PC-9 (cell line): ENCODE data around the gene HHEX. TPM values are rescaled to one million over a fixed set of nuclear protein-coding genes. Genes with fewer than 3 reads are reported as not detected.

Source experiments
- BruUV-seq: library from RNA; stranded (reverse); fragments of 400-500 nt; replicated peaks from 2 replicates; lab custom pipeline; 2021; lab: Mats Ljungman, UMichigan
- CTCF ChIA-PET: fragments of 300-600 bp; sonication (Branson Sonifier 250); formaldehyde crosslinking; loops from one replicate; lab custom pipeline; 2022; ENCODE audit warnings: antibody characterized with exemption; lab: Charles Lee
- POLR2A ChIA-PET: fragments of 300-600 bp; sonication (Branson Sonifier 250); formaldehyde crosslinking; loops from one replicate; lab custom pipeline; 2022; ENCODE audit warnings: antibody characterized with exemption; ENCODE audit not compliant: unreplicated experiment; lab: Charles Lee
- DNase-seq, 2 experiments: peaks; one replicate each; pipeline versions ENCODE4 v3.0.0 to v3.0.0-alpha.2; 2015 to 2022; ENCODE audit warnings: mixed read lengths in 1 of 2
- H2AFZ ChIP-seq: fragments of 200-600 bp; sonication (generic); 2 replicates; pipeline ENCODE4 v1.8.1; 2017; ENCODE audit warnings: antibody characterized with exemption
- H3F3A ChIP-seq: fragments of 200-600 bp; sonication (generic); 2 replicates; pipeline ENCODE4 v1.8.1; 2017; ENCODE audit warnings: antibody characterized with exemption, mild to moderate bottlenecking, low read depth; ENCODE audit not compliant: insufficient read depth
- H3K27ac ChIP-seq: fragments of 200-600 bp; sonication (generic); 2 replicates; pipeline ENCODE4 v1.6.1; 2016; ENCODE audit warnings: mixed run types
- H3K27me3 ChIP-seq: fragments of 200-600 bp; sonication (generic); 2 replicates; pipeline ENCODE4 v1.6.1; 2016; ENCODE audit warnings: low read depth, mixed run types; ENCODE audit not compliant: insufficient read depth
- H3K36me3 ChIP-seq: fragments of 200-600 bp; sonication (generic); 2 replicates; pipeline ENCODE4 v1.6.1; 2016; ENCODE audit warnings: low read depth, mixed run types
- H3K4me1 ChIP-seq: fragments of 200-600 bp; sonication (generic); replicated peaks from 2 replicates; pipeline ENCODE4 v1.6.1; 2016; ENCODE audit warnings: mixed run types; ENCODE audit not compliant: insufficient read depth
- H3K4me2 ChIP-seq: fragments of 200-600 bp; sonication (generic); 2 replicates; pipeline ENCODE4 v1.6.1; 2017; ENCODE audit warnings: mixed run types
- H3K4me3 ChIP-seq: fragments of 200-600 bp; sonication (generic); 2 replicates; pipeline ENCODE4 v1.6.1; 2016; ENCODE audit warnings: mixed run types
- H3K79me2 ChIP-seq: fragments of 200-600 bp; sonication (generic); 2 replicates; pipeline ENCODE4 v1.6.1; 2017; ENCODE audit warnings: low read depth, mixed run types
- H3K9me2 ChIP-seq: fragments of 200-600 bp; sonication (generic); 2 replicates; pipeline ENCODE4 v1.8.1; 2017; ENCODE audit warnings: mild to moderate bottlenecking; ENCODE audit not compliant: insufficient read depth
- H3K9me3 ChIP-seq: fragments of 200-600 bp; sonication (generic); 2 replicates; pipeline ENCODE4 v1.8.1; 2016; ENCODE audit warnings: low read depth; ENCODE audit not compliant: insufficient read depth
- H4K20me1 ChIP-seq: fragments of 200-600 bp; sonication (generic); 2 replicates; pipeline ENCODE4 v1.8.1; 2017; ENCODE audit not compliant: insufficient read depth
- CTCF ChIP-seq: fragments of 200-600 bp; sonication (generic); conservative IDR thresholded peaks from 2 replicates; pipeline ENCODE4 v1.6.1; 2017; ENCODE audit warnings: mixed run types, antibody characterized with exemption, mild to moderate bottlenecking, moderate library complexity
- EZH2 ChIP-seq: fragments of 200-600 bp; sonication (generic); IDR thresholded peaks from 2 replicates; pipeline ENCODE4 v1.8.0; 2017; ENCODE audit warnings: antibody characterized with exemption, low read depth
- intact Hi-C: fragments of 100-400 bp; cut with micrococcal nuclease; formaldehyde crosslinking; loops from one replicate; pipeline ENCODE4 v1.10.0; 2022; ENCODE audit not compliant: unreplicated experiment
- total RNA-seq: library from RNA; stranded (reverse); gene quantifications from 2 replicates; pipeline ENCODE4 v1.2.3, GENCODE V29; 2021

Gene HHEX
- total RNA-seq, 1 experiment from 2014 or later = 7.8 TPM

GRCh38 chr10:92729886-92730285 lies 40.1 kb downstream of the HHEX start:
- Histone ChIP-seq H3K27ac (no peak overlapping the region), H3K4me3 (no peak overlapping the region), H4K20me1 (no peaks in the 10 kb centered on the region), H3K79me2 (no peaks in the 10 kb centered on the region), H2AFZ (no peak overlapping the region), H3K9me2 (no peaks in the 10 kb centered on the region), H3K4me2 (no peak overlapping the region), H3K36me3 (no peaks in the 10 kb centered on the region), H3K27me3 (no peaks in the 10 kb centered on the region), H3K9me3 (no peaks in the 10 kb centered on the region), H3K4me1 (no peaks in the 10 kb centered on the region), H3F3A (no peaks in the 10 kb centered on the region)
- no peak for DNase-seq
- TF ChIP-seq CTCF (no peak), EZH2 (no peak)
- no TSS peak for BruUV-seq
- POLR2A ChIA-PET = no interaction called here
- CTCF ChIA-PET = no interaction called here
- intact Hi-C loops = no loop called here

- POLR2A ChIA-PET = no interaction called here
- no peaks in the 10 kb centered on the region for H3K27me3 ChIP-seq
- H3K27ac ChIP-seq = no peak overlapping the region
- no peak for TF ChIP-seq CTCF
- no peak for TF ChIP-seq EZH2
- no peaks in the 10 kb centered on the region for H3K9me2 ChIP-seq
- no peaks in the 10 kb centered on the region for H3K36me3 ChIP-seq
- no peaks in the 10 kb centered on the region for H3K9me3 ChIP-seq
- H3K4me3 ChIP-seq = no peak overlapping the region
- no peaks in the 10 kb centered on the region for H3K4me1 ChIP-seq
- intact Hi-C loops = no loop called here
- H3K79me2 ChIP-seq = no peaks in the 10 kb centered on the region
- no peaks in the 10 kb centered on the region for H4K20me1 ChIP-seq
- no peak overlapping the region for H3K4me2 ChIP-seq
- H2AFZ ChIP-seq = no peak overlapping the region
- DNase-seq = no peak
- no peaks in the 10 kb centered on the region for H3F3A ChIP-seq
- CTCF ChIA-PET = no interaction called here
- BruUV-seq = no TSS peak
Observed at GRCh38 chr10:92732958-92733357, 43.2 kb downstream of the HHEX start.

DNA sequence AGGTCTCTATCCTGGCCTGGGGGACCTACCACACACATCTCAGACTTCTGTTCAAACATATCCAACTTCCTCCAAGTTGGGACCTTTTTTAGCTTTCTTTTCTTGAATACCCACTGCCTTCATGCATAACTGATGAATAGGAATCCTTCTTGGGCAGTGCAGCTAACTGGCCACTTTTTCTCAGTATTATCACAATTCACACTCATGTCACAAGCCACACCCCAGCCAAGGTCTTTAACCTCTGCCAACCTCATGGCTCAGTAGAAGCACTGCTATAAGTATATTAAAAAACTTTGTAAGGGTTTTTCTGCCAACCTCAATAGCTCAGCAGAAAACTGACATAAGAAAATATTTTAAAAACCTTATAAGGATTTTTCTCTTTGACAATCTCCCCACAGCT lies 44.5 kb downstream of the HHEX start:
- Histone ChIP-seq H2AFZ (no peak overlapping the region), H3K4me2 (no peak overlapping the region), H3K9me3 (no peaks in the 10 kb centered on the region), H3K36me3 (no peaks in the 10 kb centered on the region), H3K27me3 (no peaks in the 10 kb centered on the region), H3K4me1 (no peaks in the 10 kb centered on the region), H3K4me3 (no peak overlapping the region), H3F3A (no peaks in the 10 kb centered on the region), H4K20me1 (no peaks in the 10 kb centered on the region), H3K79me2 (no peaks in the 10 kb centered on the region), H3K27ac (no peak overlapping the region), H3K9me2 (no peaks in the 10 kb centered on the region)
- intact Hi-C loops = no loop called here
- no TSS peak for BruUV-seq
- no peak for TF ChIP-seq CTCF
- no peak for TF ChIP-seq EZH2
- ChIA-PET CTCF (no interaction called here), POLR2A (no interaction called here)
- DNase-seq = no peak
